HG03571 (cell line): ENCODE data around the gene ZNF653.
"Not testable (repeated sequence)": the region's sequence is repeated elsewhere in the genome, so short reads cannot be mapped to it uniquely, and the experiment has no call there.

Experiments used
- ATAC-seq: cut with Tn5 transposase; IDR thresholded peaks from one replicate; pipeline ENCODE4 v1.9.1; 2021; ENCODE audit not compliant: unreplicated experiment

The ZNF653 gene

GRCh38 chr19:11458236-11458900 lies 47.3 kb downstream of the ZNF653 start:
- ATAC-seq: no peak

- no peak for ATAC-seq
Measured at GRCh38 chr19:11457831-11458230, 47.8 kb downstream of the ZNF653 start.

- ATAC-seq: no peak
Measured at GRCh38 chr19:11457115-11457514, 48.5 kb downstream of the ZNF653 start.

- no peak for ATAC-seq
Measured at GRCh38 chr19:11456659-11457058, 49.0 kb downstream of the ZNF653 start.

GRCh38 chr19:11455233-11455554 lies 50.4 kb downstream of the ZNF653 start:
- ATAC-seq: not testable (repeated sequence)

- no peak for ATAC-seq
Measured at GRCh38 chr19:11453468-11454341, 51.9 kb downstream of the ZNF653 start.

- no peak for ATAC-seq
Measured at GRCh38 chr19:11452620-11453310, 52.9 kb downstream of the ZNF653 start.

- no peak for ATAC-seq
Measured at GRCh38 chr19:11451871-11452619, 53.6 kb downstream of the ZNF653 start.

- ATAC-seq: no peak
Measured at GRCh38 chr19:11451327-11451870, 54.2 kb downstream of the ZNF653 start.

- no peak for ATAC-seq
Measured at GRCh38 chr19:11450570-11451326, 54.9 kb downstream of the ZNF653 start.

GRCh38 chr19:11448923-11449554 lies 56.6 kb downstream of the ZNF653 start:
- no peak for ATAC-seq

- no peak for ATAC-seq
Measured at GRCh38 chr19:11448410-11448809, 57.2 kb downstream of the ZNF653 start.

- no peak for ATAC-seq
Measured at GRCh38 chr19:11447347-11448262, 58.0 kb downstream of the ZNF653 start.

GRCh38 chr19:11446652-11447301 lies 58.9 kb downstream of the ZNF653 start:
- ATAC-seq: no peak

- no peak for ATAC-seq
Measured at GRCh38 chr19:11446271-11446651, 59.4 kb downstream of the ZNF653 start.

GRCh38 chr19:11445141-11445540 lies 60.5 kb downstream of the ZNF653 start:
- no peak for ATAC-seq

- no peak for ATAC-seq
Measured at GRCh38 chr19:11444059-11444458, 61.6 kb downstream of the ZNF653 start.

GRCh38 chr19:11437955-11438354 lies 67.7 kb downstream of the ZNF653 start:
- ATAC-seq: no peak
